Activated T-helper 9 cell treated with anti-CD3 and anti-CD28 coated beads, Interleukin-2, amount 50 U/mL, for 16 hours (primary cell): Measurements from ENCODE around the gene CFAP61.

Experiments used
- DNase-seq: peaks from one replicate; pipeline ENCODE4 v3.0.0-alpha.2; 2020; ENCODE audit warnings: low read depth

Gene CFAP61

GRCh38 chr20:20276811-20277530, 224.6 kb downstream of the CFAP61 start:
- DNase-seq, result no peak

GRCh38 chr20:20277894-20278335, 225.6 kb downstream of the CFAP61 start:
- no peak for DNase-seq

DNA sequence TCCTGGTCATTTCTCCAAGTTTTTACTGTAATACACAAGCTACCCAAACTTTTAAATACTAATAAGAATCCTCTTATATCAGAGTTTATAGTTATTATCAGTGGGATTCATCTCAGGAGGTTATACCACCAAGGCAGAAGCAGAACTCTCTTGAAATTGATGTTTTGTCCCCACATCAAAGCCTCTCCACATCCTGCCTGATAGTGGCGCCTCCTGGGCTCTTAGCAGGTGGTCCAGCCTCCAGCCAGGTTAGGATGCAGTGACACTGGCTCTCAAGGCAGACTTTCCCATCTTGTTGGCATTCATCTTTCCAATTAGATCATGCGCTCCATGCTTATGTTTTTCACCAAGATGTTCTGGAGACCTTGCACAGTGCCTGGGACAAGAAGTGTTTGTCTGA, 233.7 kb downstream of the CFAP61 start:
- DNase-seq, result no peak

- DNase-seq, result no peak
Observed at GRCh38 chr20:20289331-20289730, 237.0 kb downstream of the CFAP61 start.

- no peak for DNase-seq
Observed at GRCh38 chr20:20292472-20292871, 240.1 kb downstream of the CFAP61 start.

DNA sequence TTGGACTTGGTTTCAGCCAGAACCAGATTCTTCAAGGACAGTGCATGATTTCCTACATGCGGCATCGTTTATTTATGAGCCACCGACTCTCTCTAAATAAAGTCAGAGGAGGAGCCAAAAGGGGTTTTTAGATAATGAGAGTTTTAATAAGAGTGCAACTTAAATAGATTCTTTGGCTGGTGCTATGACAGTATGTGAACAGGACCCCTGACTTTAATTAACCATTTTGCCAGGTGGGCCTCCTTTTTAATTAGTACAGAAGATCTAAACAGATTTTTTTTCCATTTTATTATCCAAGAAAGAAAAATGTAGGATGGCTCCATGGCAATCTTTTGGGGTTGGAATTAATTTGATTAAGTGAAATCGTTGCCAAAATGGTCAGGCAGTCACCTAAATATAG, 240.8 kb downstream of the CFAP61 start:
- no peak for DNase-seq

DNA sequence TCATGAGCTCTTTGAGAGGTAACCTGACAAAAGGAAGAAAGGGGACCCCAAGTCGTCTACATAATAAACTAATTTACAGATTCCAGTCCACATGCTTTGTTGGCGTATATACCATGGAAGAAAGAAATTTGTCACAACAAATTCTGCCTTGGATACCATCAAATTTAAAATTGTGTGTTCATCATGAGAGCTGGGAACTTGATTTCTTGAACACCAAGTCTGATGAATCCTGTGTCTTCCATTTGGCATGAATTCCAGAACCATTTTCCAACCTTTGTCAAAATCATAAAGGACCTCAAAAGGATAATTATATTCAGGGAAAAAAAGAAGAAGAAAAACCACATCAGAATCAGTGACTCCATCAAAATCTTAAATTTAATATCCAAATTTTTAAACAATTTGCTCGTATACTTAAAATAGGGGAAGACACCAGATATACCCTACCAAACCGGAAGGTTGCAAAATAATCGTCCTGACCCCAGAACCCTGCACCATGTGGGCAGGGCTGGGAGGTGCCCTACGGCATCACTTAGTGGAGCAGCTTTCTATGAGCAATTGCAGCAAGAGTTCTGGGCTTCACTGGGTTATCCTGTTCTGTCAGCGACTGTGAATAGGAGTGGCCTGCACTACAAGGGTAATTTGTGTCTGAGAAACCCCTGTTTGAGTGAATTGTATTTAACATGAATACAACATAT, 241.5 kb downstream of the CFAP61 start:
- no peak for DNase-seq

GRCh38 chr20:20295621-20296498, 243.5 kb downstream of the CFAP61 start:
- no peak for DNase-seq

DNA sequence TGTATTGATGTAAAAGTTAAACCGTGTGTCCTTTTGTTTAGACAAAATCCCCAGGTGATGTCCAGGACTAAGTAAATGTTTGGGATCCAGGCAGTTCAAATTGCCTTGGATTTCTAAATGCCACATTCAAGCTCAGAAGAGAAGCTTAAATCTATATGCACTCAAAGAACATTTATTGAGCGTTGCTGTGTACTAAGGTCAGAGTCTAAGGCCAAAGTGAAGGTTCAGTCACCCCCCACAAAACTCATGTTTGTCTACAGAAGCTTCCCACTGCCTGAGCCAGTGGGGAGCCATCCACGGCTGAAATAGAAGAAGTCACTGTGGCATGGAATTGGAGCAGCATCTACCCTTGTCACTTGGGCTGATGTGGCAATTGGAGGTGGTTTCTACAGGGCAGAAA, 244.8 kb downstream of the CFAP61 start:
- no peak for DNase-seq

- DNase-seq, result no peak
Observed at GRCh38 chr20:20297752-20298151, 245.4 kb downstream of the CFAP61 start.

- no peak for DNase-seq
Observed at GRCh38 chr20:20299904-20300303, 247.6 kb downstream of the CFAP61 start.

GRCh38 chr20:20303320-20303719, 251.0 kb downstream of the CFAP61 start:
- no peak for DNase-seq

- DNase-seq, result no peak
Observed at GRCh38 chr20:20303742-20304141, 251.4 kb downstream of the CFAP61 start.

DNA sequence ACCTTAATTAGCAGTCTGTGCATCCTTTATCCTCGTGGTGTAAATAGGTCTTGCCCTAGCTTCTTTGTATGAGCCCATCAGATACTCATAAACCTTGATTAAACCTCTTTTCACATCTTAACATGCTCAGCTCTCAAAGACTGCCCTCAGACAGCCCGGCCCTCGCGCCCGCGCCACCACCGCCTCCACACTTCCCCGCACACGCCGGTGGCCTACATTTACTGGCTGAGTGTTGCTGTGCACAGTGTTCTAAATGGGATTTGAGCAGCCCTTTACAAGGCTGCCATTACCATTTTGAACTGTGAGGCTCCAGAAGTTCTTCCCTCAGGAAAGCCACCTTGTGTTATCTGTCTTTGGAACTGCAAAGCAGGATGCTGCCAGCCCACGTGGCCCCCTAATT, 252.6 kb downstream of the CFAP61 start:
- no peak for DNase-seq

- no peak for DNase-seq
Observed at GRCh38 chr20:20312562-20312961, 260.2 kb downstream of the CFAP61 start.

DNA sequence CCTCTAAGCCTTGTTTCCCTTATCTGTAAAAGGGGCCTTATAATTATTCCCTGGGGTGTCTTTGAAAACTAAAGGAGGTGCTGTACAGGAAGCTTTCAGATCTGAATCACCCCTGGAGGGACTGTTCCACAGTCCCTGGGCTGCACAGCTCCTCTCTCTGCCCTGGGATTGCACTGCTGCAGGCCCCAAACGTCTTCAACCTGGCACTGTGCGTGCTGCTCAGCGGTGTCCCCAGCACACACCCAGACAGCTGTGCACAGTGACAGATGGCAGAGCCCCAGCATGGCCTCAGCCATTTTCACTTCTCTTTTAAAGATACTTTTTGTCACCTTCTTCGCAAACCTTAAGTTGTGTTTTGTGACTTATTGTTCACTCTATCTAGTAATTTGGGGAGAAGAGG, 264.9 kb downstream of the CFAP61 start:
- DNase-seq, result no peak

DNA sequence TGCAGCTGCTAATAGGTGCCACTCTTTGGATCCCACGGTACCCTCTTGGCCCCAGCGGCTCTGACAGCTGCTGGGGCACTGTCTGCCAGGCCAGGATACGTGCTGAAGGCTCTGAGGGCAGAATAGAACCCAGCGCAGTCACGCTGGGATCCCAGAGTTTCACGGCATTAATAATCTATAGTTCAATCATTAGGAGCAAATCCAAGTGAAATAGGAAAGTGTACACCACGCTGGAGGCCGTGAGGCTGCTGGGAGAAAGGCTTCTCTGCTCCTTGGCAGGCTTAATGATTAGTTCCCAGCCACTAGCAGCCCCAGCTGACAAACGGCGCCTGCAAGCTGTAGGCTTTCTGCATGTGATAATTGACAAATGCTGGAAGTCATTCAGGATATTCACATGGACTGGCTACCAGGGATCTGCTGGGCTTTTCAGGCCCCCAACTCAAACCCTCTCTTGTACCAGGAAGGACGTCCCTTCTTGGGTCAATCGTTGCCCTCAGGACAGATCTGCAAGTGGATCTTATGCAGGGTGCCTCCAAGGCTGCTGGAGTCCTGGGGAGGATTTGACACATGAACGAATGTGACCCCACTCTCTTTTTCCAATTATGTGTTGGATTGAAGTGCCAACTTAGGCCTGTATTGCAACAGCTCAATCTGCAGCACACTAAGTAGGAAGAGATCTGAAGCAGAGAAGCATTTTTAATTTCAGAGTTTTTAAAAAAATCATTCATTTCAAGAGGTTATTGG, 265.5 kb downstream of the CFAP61 start:
- DNase-seq, result no peak

- DNase-seq, result no peak
Observed at GRCh38 chr20:20318365-20319161, 266.2 kb downstream of the CFAP61 start.

GRCh38 chr20:20321134-20321533, 268.8 kb downstream of the CFAP61 start:
- DNase-seq, result no peak

- DNase-seq, result no peak
Observed at GRCh38 chr20:20321917-20322316, 269.6 kb downstream of the CFAP61 start.

DNA sequence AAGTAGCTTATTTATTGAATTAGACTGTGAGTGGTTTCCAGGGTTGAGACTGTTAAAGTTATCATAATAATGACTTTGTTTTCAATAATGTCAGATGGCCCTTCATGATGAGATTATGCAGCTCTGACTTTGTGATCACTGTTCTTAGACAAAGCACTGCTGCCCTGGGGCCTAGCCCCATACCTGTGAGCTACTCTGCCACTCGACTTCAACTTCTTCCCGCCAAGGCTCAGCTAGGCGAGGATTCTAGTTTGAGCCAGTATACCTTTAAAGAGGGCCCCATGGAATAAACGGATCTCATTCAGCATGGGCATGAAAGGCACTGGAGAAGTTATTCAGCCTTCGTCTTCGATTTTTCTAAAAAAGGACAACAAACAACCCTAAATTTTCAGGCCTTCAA, 270.6 kb downstream of the CFAP61 start:
- no peak for DNase-seq
